ENCODE data around the gene CPED1.
"Not testable (repeated sequence)": the region's sequence is repeated elsewhere in the genome, so short reads cannot be mapped to it uniquely, and the experiment has no call there.

CPED1 gene

DNA sequence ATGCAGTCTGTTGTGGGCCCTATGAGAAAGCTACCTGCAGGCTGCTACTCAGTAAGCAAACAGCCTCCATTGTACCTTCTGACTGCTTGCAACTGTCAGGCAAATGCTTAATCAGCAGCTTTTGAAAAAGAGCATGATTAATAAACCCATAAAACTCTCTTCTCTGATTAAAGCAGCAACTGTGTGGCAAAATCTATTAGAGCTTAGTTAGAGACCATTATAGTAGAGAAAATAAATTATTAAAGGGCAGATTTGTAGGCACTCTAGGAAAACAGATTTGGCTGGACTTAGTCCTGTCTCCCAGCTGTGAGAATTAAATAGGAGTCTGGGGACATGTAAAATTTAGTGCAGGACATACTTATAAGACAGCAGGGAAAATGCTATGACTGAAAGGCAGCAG is 207.8 kb downstream of the CPED1 start:
- no peak for DNase-seq

- DNase-seq, result no peak
These were observed 208.9 kb downstream of the CPED1 start for GRCh38 chr7:121197455-121197854.

GRCh38 chr7:121198502-121198901 is 210.0 kb downstream of the CPED1 start:
- no peak for DNase-seq

- no peak for DNase-seq
These were observed 213.6 kb downstream of the CPED1 start for GRCh38 chr7:121202125-121202524.

GRCh38 chr7:121202834-121203233 is 214.3 kb downstream of the CPED1 start:
- DNase-seq, result no peak

DNA sequence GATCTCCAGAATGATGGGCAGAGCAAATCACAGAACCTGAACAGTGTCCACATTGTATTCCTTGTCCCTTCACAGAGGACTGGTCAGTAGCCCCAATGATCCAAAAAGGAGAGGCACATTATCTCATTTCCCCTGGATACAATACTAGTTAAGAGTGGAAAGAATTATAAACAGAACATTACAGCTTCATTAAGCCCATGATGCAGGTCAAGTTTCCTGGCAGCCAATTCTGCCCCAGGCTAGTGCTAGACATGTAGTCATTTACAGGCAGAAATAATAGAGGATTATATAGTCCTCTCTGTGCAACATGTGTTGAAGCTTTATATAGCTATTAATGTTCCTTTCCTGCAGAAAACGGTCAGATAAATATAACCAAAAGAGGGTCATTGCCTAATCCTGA is 216.0 kb downstream of the CPED1 start:
- no peak for DNase-seq

DNA sequence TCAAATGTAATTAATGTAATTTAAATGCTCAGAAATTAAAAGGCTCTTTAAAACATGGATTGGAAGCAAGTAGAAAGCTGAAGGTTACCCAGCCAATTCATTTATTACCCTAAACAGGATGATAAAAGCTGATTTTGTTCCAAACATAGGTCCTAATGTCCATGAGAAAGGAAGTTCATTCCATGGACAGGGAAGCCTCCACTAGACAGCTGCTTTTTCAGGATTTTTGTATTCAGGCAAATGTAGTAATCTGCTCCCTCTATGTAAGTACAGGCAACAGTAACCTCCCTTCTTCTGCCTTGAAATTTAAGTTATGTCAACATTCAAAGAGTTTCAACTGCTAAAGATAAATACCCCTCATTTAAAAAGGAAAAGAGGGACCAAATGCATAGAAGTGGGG is 217.3 kb downstream of the CPED1 start:
- DNase-seq, result no peak

- no peak for DNase-seq
These were observed 222.7 kb downstream of the CPED1 start for GRCh38 chr7:121211253-121211652.

- no peak for DNase-seq
These were observed 223.5 kb downstream of the CPED1 start for GRCh38 chr7:121212036-121212435.

DNA sequence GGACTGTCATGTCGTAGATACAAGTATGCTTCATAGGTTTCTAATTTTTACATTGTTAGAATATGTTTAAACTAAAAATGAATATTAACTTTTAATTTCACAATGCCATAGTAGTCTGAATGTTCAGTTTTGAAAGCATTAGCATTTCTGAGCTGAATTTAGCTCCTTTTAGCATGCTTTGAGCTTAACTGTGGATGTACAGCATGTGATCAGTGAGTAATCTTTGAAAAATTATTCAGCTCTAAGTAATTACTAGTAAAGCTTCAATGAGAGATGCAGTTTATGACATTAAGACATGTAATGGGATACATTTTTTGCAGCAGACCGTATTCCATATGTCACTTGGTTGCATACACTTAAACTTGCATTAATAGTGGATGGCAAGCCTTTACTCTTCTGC is 226.1 kb downstream of the CPED1 start:
- no peak for DNase-seq

DNA sequence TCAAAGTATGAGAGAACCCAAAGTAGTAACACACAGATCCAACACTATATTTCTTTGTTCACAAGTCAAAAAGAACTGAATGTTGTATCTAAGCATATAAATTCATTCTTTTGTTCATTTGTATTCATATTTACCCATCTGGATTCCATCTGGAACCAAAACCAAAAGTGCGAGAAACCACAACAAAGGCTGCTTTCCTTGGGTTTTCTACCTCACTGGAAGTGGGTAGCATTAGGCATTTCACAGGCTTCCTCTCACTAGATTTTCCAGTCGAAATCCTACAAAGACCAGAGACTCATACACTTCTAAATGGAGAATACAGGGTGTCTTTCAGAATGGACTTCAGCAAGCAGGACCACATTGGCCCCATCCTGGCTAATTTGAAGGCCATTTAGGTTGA is 230.5 kb downstream of the CPED1 start:
- no peak for DNase-seq

GRCh38 chr7:121221108-121221507 is 232.6 kb downstream of the CPED1 start:
- DNase-seq, result not testable (repeated sequence)

DNA sequence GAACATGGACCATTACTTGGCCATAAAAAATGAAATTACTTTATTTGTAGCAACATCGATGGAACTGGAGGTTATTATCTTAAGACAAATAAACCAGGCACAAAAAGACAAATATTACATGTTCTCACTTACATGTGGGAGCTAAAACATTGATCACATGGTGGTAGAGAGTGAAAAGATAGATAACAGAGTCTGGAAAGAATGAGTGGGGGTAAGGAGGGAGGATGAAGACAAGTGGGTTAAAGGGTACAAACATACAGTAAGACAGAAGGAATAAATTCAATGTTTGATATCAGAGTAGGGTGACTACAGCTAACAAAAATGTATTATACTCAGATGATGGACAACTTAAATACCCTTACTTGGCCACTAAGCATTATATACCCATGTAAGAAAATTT is 240.3 kb downstream of the CPED1 start:
- DNase-seq, result no peak

DNA sequence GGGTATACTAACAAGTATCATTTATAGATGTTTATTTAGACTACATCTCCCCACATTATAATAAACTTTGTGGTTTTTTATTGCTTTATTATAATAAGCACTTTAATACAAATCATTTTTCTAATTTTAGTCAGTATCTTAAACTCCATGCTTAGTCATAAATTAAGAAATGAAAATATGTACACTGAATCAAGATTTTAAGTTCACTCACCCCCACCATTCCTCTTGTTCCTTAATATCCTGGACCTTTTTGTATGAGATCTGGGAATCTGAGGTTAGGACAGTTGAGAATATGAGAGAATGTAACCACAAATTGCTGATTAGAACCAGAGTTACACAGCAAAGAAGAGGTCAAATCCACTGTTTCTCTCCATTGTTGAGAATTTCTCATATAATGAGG is 246.7 kb downstream of the CPED1 start:
- no peak for DNase-seq

- no peak for DNase-seq
These were observed 249.1 kb downstream of the CPED1 start for GRCh38 chr7:121237601-121238000.

DNA sequence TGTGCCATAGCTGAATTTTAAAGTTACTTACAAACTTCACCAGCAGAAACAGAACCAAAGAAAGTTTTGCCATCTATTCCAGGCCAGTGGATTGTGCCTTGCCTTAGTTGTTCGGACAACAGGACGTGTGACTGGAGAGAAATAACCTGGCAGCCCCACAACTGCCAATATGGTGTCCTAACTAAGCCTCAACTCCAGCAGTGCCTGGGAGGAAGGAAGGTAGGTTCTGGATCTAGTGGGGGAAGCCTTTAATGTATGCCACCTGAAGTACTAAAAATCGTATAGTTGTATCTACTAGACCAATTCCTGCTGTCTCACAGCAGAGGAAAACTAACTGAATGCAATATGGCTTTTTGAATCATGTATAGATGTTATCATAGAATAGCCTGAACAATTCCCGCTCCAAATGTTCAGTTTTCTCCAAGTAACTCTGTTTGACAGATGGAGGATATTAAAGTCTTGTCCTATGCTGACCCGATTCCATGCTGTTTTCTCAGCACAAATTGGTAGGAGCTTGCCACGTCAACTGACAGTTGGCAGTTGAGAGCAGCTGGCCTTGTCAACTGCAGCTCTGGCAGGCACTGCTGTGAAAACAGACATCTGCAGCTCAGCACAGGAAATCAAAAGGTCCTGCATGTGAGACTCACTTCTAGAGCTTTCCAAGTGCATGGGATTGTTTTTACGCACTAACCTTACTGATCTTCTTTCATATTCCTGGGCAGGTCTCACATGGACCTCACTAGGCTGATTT is 255.8 kb downstream of the CPED1 start:
- no peak for DNase-seq

GRCh38 chr7:121251367-121251766 is 262.9 kb downstream of the CPED1 start:
- not testable (repeated sequence) for DNase-seq

DNA sequence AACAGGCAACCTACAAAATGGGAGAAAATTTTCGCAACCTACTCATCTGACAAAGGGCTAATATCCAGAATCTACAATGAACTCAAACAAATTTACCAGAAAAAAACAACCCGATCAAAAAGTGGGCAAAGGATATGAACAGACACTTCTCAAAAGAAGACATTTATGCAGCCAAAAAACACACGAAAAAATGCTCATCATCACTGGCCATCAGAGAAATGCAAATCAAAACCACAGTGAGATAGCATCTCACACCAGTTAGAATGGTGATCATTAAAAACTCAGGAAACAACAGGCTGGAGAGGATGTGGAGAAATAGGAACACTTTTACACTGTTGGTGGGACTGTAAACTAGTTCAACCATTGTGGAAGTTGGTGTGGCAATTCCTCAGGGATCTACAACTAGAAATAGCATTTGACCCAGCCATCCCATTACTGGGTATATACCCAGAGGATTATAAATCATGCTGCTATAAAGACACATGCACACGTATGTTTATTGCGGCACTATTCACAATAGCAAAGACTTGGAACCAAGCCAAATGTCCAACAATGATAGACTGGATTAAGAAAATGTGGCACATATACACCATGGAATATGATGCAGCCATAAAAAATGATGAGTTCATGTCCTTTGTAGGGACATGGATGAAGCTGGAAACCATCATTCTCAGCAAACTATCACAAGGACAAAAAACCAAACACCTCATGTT is 264.2 kb downstream of the CPED1 start:
- DNase-seq, result not testable (repeated sequence)

GRCh38 chr7:121259826-121260225 is 271.3 kb downstream of the CPED1 start:
- DNase-seq, result no peak

GRCh38 chr7:121261207-121261884 is 272.8 kb downstream of the CPED1 start:
- DNase-seq, result no peak

GRCh38 chr7:121262221-121262620 is 273.7 kb downstream of the CPED1 start:
- DNase-seq, result no peak

- no peak for DNase-seq
These were observed 274.5 kb downstream of the CPED1 start for GRCh38 chr7:121262969-121263368.

GRCh38 chr7:121266307-121266894 is 277.9 kb downstream of the CPED1 start:
- no peak for DNase-seq

- no peak for DNase-seq
These were observed 279.1 kb downstream of the CPED1 start for GRCh38 chr7:121267612-121268011.
